DMS53 treated with DMSO at 0.1 percent for 48 hours (cell line): ENCODE measurements around the gene HSPA12A.

Experiments
- DNase-seq: peaks from one replicate; lab custom pipeline; 2025; ENCODE audit not compliant: unreplicated experiment; lab: John Stamatoyannopoulos, UW

The HSPA12A gene

GRCh38 chr10:116669832-116670644 lies 72.3 kb downstream of the HSPA12A start:
- no peak for DNase-seq

- no peak for DNase-seq
Observed at GRCh38 chr10:116669080-116669479, 73.3 kb downstream of the HSPA12A start.

- DNase-seq: no peak
Observed at GRCh38 chr10:116668446-116668845, 73.9 kb downstream of the HSPA12A start.

GRCh38 chr10:116668018-116668417 lies 74.3 kb downstream of the HSPA12A start:
- no peak for DNase-seq

GRCh38 chr10:116667484-116667883 lies 74.9 kb downstream of the HSPA12A start:
- no peak for DNase-seq

GRCh38 chr10:116665541-116666125 lies 76.7 kb downstream of the HSPA12A start:
- DNase-seq: no peak

- no peak for DNase-seq
Observed at GRCh38 chr10:116664631-116665030, 77.7 kb downstream of the HSPA12A start.

- DNase-seq: no peak
Observed at GRCh38 chr10:116663342-116663741, 79.0 kb downstream of the HSPA12A start.

GRCh38 chr10:116660860-116661259 lies 81.5 kb downstream of the HSPA12A start:
- no peak for DNase-seq

- DNase-seq: no peak
Observed at GRCh38 chr10:116659049-116659670, 83.2 kb downstream of the HSPA12A start.

GRCh38 chr10:116657863-116658551 lies 84.4 kb downstream of the HSPA12A start:
- no peak for DNase-seq

- DNase-seq: no peak
Observed at GRCh38 chr10:116656044-116656443, 86.3 kb downstream of the HSPA12A start.

GRCh38 chr10:116655568-116655967 lies 86.8 kb downstream of the HSPA12A start:
- DNase-seq: no peak

GRCh38 chr10:116654816-116655215 lies 87.5 kb downstream of the HSPA12A start:
- no peak for DNase-seq

- no peak for DNase-seq
Observed at GRCh38 chr10:116653885-116654284, 88.5 kb downstream of the HSPA12A start.

- no peak for DNase-seq
Observed at GRCh38 chr10:116648903-116649302, 93.5 kb downstream of the HSPA12A start.

- no peak for DNase-seq
Observed at GRCh38 chr10:116646502-116646901, 95.9 kb downstream of the HSPA12A start.

- no peak for DNase-seq
Observed at GRCh38 chr10:116637830-116638229, 104.5 kb downstream of the HSPA12A start.

- no peak for DNase-seq
Observed at GRCh38 chr10:116636976-116637375, 105.4 kb downstream of the HSPA12A start.

GRCh38 chr10:116636385-116636784 lies 106.0 kb downstream of the HSPA12A start:
- no peak for DNase-seq

- DNase-seq: no peak
Observed at GRCh38 chr10:116634126-116634975, 108.0 kb downstream of the HSPA12A start.
